GM18505 (cell line): ENCODE measurements around the gene TMEM272.

Experiments used
- ATAC-seq: cut with Tn5 transposase; IDR thresholded peaks from one replicate; pipeline ENCODE4 v1.9.1; 2021; ENCODE audit not compliant: unreplicated experiment
- POLR2A ChIP-seq: IDR thresholded peaks from 4 replicates; pipeline ENCODE4 v1.6.1; 2011; ENCODE audit warnings: borderline replicate concordance; ENCODE audit not compliant: insufficient read depth, insufficient read length; ENCODE audit errors: extremely low read depth

Gene TMEM272

DNA sequence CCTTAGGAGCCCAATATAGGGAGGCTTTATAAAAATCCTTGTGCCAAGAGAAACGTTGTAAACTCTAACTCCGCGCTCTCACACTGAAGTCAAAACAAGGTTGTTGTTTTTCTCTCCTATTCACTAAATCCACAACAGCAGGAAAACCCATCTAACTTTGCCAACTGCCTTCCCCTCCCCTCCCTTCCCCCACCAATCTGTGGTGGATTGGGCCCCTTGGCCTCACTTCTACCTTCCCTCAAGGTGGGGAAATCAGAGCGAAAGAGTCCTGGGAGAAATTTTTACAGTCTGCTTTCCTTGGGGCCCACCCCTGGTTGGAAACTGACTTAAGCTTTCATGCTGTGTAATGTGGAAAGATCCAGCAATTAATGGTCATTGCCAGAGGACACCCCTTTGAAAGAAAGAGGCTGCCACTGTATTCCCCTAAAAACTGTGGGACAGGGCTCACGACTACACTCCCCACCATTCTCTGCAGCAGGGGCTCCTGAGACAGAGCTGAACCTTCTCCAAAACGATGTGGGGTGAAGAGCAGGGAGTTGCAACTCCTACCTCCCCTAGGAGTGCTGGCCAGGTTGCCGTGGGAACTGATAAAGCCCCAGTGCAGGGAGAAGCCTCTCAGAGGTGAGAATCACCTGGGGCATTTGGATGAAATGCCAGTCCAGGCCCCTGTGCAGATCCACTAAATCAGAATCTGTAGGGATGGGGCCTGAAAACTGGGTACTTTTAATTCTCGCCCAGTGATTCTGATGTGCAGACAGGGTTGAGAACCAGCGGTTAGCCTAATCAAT is 42.2 kb downstream of the TMEM272 start:
- no peak for TF ChIP-seq POLR2A
- ATAC-seq = no peak

DNA sequence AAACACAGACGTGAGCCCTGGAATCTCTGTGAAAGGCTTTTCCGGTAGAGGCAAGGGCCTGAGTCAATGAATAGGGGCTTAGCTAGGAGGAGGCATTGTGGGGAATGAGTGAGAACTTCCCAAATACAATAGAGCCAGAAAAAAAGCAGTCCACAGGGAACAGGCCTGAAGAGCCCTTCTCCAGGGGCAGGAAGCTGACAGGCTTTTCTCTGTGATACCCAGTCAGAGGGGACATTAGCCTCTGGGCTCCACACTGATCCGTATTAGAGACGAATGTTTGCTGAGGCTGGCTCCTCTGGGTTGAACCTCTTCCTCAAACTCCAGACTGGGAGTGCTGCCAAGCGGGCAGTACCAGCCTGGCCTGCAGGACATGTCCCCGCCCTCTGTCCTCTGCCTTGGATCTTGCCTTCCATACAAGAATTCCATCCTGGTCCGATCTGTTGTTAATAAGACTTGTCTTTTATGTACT is 43.3 kb downstream of the TMEM272 start:
- no peak for ATAC-seq
- TF ChIP-seq POLR2A = no peak

DNA sequence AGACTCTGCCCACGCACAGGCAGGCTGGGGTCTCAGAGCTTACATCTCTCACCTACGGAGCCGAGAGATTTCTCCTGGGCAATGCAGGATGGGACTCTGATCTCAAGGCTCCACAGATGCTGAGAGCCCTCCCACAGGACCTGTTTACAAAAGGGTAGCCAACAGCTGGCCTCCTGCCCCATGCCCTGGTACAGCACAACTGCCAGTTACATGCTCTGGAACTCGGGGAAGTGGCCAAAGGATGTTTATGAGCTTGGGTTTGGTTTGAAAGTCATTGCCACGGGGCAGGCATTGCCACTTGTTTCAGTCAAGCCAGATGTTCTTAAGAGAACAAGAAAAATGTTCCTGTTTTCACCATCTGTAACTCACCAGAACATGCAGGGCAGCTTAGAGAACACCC is 44.5 kb downstream of the TMEM272 start:
- TF ChIP-seq POLR2A = no peak
- ATAC-seq = no peak

DNA sequence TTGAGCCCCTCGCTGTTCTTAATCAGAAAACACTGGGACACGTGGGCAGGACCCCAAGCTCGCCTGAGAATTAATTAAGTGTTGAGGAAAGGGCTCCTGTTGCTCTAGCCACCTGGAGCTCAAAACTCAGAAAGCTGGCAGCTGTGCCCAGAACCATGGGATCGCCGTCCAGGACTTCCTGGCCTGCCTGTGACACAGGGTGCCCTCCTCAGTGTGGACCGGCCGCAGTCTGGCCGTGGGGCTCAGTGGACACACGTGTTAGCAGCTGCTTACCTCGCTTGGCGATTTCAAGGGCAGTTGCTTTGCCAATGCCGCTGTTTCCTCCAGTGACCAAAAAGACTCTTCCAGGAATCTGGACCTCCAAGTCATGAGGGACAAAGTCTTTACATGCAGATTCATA is 45.7 kb downstream of the TMEM272 start:
- no peak for ATAC-seq
- TF ChIP-seq POLR2A = no peak

DNA sequence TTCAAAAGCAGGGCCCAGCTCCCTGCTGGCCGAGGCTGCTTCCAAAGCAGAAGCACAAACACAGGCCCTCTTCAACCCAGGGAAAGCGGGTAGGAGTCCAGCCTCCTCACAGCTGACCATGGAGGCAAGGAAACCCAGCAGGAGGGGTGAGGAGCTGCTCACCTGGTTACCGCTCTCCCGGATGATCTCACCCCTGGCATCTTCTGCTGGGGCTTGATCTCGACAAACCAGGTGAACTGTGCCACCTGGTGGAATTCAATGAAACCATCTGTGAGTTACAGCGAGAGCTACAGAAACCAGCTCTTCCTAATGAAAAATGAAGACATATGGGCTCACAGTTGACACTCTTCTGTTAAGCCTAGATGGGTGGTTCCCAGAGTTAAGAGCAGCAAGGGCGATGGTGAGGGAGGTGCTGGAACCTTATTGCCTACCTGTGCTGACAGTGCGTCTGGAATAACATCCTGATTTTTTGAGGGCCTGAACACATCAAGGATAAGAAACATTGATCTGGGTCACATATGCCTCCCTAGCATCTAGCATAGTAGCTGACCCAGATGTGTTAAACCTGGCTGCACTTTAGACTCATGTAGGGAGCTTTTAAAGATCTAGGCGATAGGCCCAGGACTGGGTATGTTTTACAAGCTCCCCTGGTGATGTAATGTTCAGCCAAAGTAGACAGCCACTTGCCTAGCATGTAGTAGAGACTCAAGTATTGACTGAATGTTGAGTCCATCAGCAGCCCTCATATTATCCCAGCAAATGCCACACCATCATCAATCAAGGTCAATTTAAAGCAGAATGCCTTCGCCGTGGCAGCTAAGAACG is 47.1 kb downstream of the TMEM272 start:
- peak; percentile 36 for ATAC-seq
- TF ChIP-seq POLR2A = no peak

DNA sequence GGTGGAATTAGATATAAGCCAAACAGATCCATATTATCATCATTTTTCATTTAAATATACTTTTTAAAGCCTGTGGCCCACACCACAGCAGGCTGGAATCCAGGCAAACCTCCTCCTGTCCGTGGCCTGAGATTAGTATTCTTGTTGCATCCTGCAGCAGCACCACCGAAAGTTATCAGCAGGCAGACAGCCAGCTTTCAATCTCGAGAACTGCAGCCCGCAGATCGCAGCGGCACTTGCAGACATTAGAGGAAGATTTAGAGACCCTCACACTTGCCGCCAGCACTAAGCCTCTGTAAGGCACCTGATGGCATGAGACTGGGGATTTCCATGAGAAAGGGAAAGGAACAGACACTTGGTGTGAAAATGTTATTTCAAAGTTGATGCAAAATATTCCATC is 48.4 kb downstream of the TMEM272 start:
- TF ChIP-seq POLR2A = no peak
- no peak for ATAC-seq

DNA sequence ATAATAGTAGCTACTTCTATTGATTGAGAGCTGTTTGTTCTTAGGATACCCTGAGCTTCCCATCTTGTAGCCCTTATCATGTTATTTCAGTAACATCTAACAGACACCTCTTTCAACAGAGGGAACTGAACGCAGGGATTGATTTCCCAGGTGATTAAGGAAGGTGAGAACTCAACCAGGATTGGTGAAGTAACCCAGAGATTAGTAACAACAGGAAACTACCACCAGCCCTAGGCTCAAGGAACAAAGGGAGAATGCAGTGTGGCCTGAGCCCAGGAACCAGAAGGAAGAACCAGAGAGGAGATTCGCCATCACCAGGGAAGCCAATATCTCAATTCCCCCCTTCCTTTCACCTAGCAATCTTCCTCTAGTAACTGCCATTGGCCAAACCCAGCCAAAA is 49.6 kb downstream of the TMEM272 start:
- no peak for TF ChIP-seq POLR2A
- ATAC-seq = no peak

DNA sequence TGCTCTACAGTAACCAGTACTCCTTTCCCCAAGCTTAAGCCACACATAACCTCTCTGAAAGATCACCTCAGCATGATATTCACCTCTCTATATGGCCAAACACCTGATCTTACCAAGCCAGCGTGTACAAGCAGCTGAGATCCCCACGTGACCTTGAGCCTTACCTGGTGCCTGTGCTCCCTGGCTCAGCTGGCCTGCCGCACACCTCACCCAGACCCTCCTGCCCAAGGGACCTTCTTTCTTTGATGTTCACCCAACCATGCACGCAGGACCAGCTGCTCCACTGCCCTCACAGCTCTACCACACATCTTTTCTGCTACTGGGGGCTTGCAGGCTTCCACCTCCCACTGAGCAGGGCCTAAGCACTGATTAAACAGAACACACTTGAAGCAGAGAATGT is 50.0 kb downstream of the TMEM272 start:
- ATAC-seq = no peak
- no peak for TF ChIP-seq POLR2A

DNA sequence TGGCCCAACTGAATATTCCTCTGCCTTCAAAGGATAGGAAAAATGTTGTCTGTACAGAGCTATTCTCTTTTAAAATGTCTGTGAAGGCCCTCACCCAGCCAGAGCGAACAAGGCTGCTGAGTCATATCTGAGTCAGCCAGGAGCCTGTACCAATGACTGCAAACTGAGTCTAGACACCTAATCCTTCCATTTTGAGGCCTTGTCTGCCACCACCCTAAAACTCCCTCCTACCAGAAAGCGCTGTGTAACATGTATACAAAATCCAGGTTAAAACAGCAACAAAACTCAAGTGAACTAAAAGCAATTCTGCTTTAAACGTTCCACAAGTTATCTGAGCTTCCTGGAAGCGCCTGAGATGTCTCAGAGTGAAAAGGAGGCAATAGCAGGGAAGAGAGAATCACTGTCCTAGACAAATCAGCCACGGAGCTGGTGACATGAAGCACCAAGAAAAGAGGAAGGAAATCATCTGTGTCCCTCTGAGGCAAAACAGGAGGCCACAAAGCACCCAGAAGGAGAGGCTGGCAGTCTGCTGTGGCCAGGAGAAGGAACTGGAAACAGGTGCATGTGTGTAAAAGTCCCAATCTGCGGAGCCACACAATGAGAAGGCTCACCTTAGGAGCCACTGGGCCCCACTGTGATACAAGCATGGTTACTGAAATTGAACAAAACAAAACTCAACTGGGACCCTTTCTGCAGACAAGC is 51.3 kb downstream of the TMEM272 start:
- TF ChIP-seq POLR2A = peak; percentile 32
- ATAC-seq = peak; percentile 55

DNA sequence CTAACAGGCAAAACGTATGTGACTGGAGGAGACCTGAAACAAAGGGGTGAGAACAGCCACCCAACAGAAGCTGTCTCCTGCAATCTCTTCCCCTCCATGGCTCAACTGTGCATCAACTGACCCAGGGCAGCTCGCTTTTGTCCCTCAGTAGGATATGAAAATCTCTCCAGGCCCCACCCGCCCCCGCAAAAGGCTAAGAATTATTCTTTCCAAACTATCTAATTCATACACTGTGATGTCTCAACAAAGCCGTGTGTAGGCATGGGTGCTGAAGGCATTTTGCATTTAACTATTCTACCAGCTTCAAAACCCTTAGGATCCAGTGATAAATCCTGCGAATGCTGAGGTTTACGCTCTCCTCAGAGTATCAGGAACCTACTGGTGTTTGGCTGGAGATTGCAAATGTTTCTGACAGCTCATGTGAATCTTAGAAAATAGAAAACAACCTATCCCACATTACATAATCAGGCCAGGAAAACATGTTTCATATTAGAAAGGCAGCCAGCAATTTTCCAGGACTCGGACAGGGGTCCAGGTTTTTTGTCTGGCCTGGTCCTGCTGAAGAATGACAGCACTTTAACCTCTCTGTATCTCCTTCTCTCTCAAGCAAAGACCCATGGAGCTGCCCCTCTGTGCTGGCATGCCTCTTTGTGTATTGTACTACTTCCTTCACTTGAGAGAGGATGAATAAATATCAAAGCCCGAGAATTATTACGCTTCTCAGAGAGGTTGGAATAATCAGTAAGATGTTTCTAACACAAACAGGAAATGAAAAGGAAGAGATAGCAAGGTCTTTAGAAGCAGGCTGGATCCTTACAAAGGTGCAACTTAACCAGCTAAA is 58.3 kb downstream of the TMEM272 start:
- ATAC-seq = no peak
- no peak for TF ChIP-seq POLR2A

DNA sequence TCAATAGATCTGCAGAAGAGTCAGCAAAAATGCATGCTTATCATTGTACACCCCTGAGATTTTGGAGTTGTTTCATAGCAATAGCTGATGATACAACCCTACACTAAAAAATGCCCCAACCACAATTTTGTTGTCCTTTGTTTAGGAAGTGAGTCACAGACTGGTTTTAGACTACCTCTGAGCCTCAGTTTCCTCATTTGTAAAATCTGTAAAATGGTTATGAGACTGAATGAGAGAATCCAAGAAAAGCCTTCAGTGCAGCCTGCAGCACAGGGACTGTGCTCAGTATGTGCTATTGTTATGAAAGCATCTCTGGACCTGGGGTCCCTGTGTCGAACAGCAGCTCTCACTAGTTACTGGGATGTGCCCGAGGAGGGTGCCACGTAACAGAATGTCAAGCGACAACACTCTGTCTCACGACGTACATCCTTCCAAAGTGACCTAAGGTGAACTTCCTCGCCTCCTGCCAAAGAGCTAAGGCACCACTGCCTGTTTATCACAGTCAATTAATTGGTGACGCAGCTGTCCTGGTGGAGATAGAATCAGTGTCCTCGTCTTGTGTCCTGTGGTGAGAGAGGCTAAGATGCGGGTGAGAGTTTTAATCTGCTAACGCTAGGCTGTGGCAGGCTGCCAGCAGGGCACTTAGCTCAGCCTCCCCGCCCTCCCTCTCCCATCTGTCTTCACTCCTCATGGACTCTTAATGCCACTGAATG is 59.1 kb downstream of the TMEM272 start:
- no peak for TF ChIP-seq POLR2A
- ATAC-seq = no peak

DNA sequence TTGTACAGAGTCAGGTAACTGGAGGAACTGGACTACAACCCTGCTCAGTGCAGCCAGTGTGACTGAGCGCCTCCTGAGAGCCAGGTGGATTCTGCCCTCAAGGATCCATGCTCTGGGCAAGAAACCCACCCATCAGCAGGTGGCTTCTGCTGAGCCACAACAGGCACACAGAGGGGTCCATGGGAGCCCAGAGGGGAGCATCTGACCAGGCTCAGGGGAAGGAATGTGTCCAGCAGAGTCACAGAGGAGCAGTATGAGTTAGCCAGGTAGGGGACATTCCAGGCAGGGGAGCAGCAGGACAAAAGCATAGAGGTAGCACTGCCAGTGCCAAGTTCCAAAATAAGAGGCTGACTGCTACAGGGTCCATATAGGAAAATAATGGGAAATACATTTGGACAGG is 60.9 kb downstream of the TMEM272 start:
- ATAC-seq = no peak

More for the DNA sequence above, 60.9 kb downstream of the TMEM272 start:
- no peak for TF ChIP-seq POLR2A
